Endodermal cell (in vitro differentiated cells): Measurements from ENCODE around the gene RNF17. TPM values are rescaled to one million over a fixed set of nuclear protein-coding genes. Genes with fewer than 3 reads are reported as not detected.

Experiments
- DNase-seq: peaks from one replicate; pipeline ENCODE4 v3.0.0-alpha.2; 2017
- H3K27ac ChIP-seq: 2 replicates; pipeline ENCODE4 v1.5.1; 2013; ENCODE audit warnings: mild to moderate bottlenecking, low read depth, low read length, moderate library complexity
- H3K27me3 ChIP-seq: 2 replicates; pipeline ENCODE4 v1.6.1; 2013; ENCODE audit warnings: mild to moderate bottlenecking, low read length, moderate library complexity; ENCODE audit not compliant: insufficient read depth, control insufficient read depth, poor library complexity, severe bottlenecking
- H3K36me3 ChIP-seq: 2 replicates; pipeline ENCODE4 v1.7.0; 2013; ENCODE audit warnings: mild to moderate bottlenecking, low read length, moderate library complexity; ENCODE audit not compliant: control insufficient read depth, insufficient read depth
- H3K4me1 ChIP-seq: one replicate; pipeline ENCODE4 v1.7.0; 2013; ENCODE audit warnings: low read length; ENCODE audit not compliant: control insufficient read depth, insufficient read depth
- H3K4me3 ChIP-seq: 2 replicates; pipeline ENCODE4 v1.5.1; 2013; ENCODE audit warnings: mild to moderate bottlenecking, low read length, moderate library complexity
- H3K9ac ChIP-seq: 2 replicates; pipeline ENCODE4 v1.6.1; 2013; ENCODE audit warnings: mild to moderate bottlenecking, low read length, moderate library complexity; ENCODE audit not compliant: poor library complexity, severe bottlenecking; ENCODE audit errors: extremely low read depth
- H3K9me3 ChIP-seq: 2 replicates; pipeline ENCODE4 v1.6.1; 2013; ENCODE audit warnings: mild to moderate bottlenecking, low read length, moderate library complexity; ENCODE audit not compliant: control insufficient read depth
- H3K27ac Mint-ChIP-seq: 2 replicates; pipeline ENCODE4 v1.8.0; 2020; ENCODE audit warnings: mixed read lengths
- H3K27me3 Mint-ChIP-seq: 2 replicates; pipeline ENCODE4 v1.8.0; 2021; ENCODE audit warnings: mild to moderate bottlenecking, mixed read lengths; ENCODE audit not compliant: insufficient read depth
- H3K36me3 Mint-ChIP-seq: 2 replicates; pipeline ENCODE4 v1.8.0; 2020; ENCODE audit warnings: low read depth, mixed read lengths
- H3K4me1 Mint-ChIP-seq: 2 replicates; pipeline ENCODE4 v1.8.0; 2020; ENCODE audit warnings: mixed read lengths
- H3K4me3 Mint-ChIP-seq: 2 replicates; pipeline ENCODE4 v1.8.0; 2020; ENCODE audit warnings: mild to moderate bottlenecking, moderate library complexity, mixed read lengths
- H3K9me3 Mint-ChIP-seq: 2 replicates; pipeline ENCODE4 v1.8.0; 2020; ENCODE audit warnings: mild to moderate bottlenecking, mixed read lengths
- WGBS, 2 experiments: methylation state at CpG; one replicate each; pipeline versions ENCODE4 v1.1.5 to v1.1.7; 2013; ENCODE audit warnings: missing lambda C conversion rate in 2 of 2, mixed read lengths in 1 of 2; ENCODE audit not compliant: insufficient coverage in 1 of 2, insufficient read length in 1 of 2; 5-methylcytosine and 5-hydroxymethylcytosine counted together
- total RNA-seq, 2 donors: library from RNA; stranded (reverse); fragmentation: NEBNext Ultra II Directional in 1 of 2; extraction: Animal tissue kit (Norgen Biotek cat#: 25700) in 1 of 2; gene quantifications; 2 replicates in 1 of 2; 3 replicates in 1 of 2; pipeline ENCODE4 v1.2.1, GENCODE V29; 2021
- TF ChIP-seq, protein P1 (sequence below): fragments of 200-600 bp; sonication (generic); conservative IDR thresholded peaks from 2 replicates; pipeline ENCODE4 v1.5.0; 2021; ENCODE audit warnings: antibody characterized with exemption, mild to moderate bottlenecking

Gene RNF17
- total RNA-seq, 2 donors from 2014 or later = not detected

DNA sequence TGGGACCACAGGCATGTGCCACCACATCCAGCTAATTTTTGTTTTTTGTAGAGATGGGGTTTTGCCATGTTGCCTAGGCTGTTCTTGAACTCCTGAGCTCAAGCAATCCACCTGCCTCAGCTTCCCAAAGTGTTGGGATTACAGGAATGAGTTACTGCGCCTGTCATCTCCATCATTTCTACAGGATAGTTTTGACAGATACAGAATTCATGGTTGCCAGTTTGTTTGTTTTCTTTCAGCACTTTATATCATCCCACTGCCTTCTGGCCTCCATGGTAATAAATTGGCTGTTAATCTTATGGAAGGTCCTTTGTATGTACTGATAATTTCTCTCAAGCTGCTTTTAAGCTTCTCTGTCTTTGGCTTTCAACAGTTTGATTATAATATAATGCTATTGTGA lies 165.2 kb downstream of the RNF17 start:
- Histone ChIP-seq H3K36me3 (peaks cover 4% of the 10 kb centered on the region), H3K9me3 (peaks cover 4% of the 10 kb centered on the region), H3K27ac (no peak overlapping the region), H3K9ac (no peak overlapping the region), H3K27me3 (no peaks in the 10 kb centered on the region), H3K4me3 (no peak overlapping the region), H3K4me1 (no peaks in the 10 kb centered on the region)
- H3K9me3 Mint-ChIP-seq = peaks cover 17% of the 10 kb centered on the region
- TF ChIP-seq, protein P1, sequence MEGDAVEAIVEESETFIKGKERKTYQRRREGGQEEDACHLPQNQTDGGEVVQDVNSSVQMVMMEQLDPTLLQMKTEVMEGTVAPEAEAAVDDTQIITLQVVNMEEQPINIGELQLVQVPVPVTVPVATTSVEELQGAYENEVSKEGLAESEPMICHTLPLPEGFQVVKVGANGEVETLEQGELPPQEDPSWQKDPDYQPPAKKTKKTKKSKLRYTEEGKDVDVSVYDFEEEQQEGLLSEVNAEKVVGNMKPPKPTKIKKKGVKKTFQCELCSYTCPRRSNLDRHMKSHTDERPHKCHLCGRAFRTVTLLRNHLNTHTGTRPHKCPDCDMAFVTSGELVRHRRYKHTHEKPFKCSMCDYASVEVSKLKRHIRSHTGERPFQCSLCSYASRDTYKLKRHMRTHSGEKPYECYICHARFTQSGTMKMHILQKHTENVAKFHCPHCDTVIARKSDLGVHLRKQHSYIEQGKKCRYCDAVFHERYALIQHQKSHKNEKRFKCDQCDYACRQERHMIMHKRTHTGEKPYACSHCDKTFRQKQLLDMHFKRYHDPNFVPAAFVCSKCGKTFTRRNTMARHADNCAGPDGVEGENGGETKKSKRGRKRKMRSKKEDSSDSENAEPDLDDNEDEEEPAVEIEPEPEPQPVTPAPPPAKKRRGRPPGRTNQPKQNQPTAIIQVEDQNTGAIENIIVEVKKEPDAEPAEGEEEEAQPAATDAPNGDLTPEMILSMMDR = no peak
- WGBS, 2 experiments = 100% methylated on average over 1 of the region's 1 CpG
- H3K27me3 Mint-ChIP-seq = peaks cover 24% of the 10 kb centered on the region
- no peak overlapping the region for H3K4me3 Mint-ChIP-seq
- no peaks in the 10 kb centered on the region for H3K36me3 Mint-ChIP-seq
- DNase-seq = no peak
- peaks cover 19% of the 10 kb centered on the region for H3K4me1 Mint-ChIP-seq
- no peak overlapping the region for H3K27ac Mint-ChIP-seq

Other genes with a start within 250 kb of the RNF17 start
- gene ATP12A, start 83.8 kb upstream of the RNF17 start, total RNA-seq = 10 to 100 TPM in 1 of 2 donors, 1 to 10 TPM in 1; 4.9 to 10.5 TPM